C4-2B (cell line): ENCODE measurements around the gene HSPA6.

ENCODE experiments used
- CTCF ChIP-seq: fragments of 450-650 bp; conservative IDR thresholded peaks from 2 replicates; pipeline ENCODE4 v1.5.1; 2017; ENCODE audit warnings: mild to moderate bottlenecking
- ZFX ChIP-seq: fragments of 450-650 bp; IDR thresholded peaks from 2 replicates; pipeline ENCODE4 v1.6.1; 2017

GRCh38 chr1:161483361-161483760, 41.0 kb upstream of the HSPA6 start:
- TF ChIP-seq CTCF (no peak), ZFX (no peak)
